OCI-LY7 (cell line): ENCODE data around the gene PRCC. TPM values are rescaled to one million over a fixed set of nuclear protein-coding genes. Genes with fewer than 3 reads are reported as not detected.

Experiments used
- BruUV-seq: library from RNA; stranded (reverse); fragments of 400-500 nt; replicated peaks from 2 replicates; lab custom pipeline; 2021; lab: Mats Ljungman, UMichigan
- CTCF ChIA-PET: fragments of 300-600 bp; sonication (Branson Sonifier 250); formaldehyde crosslinking; loops from one replicate; lab custom pipeline; 2022; ENCODE audit warnings: antibody characterized with exemption; ENCODE audit not compliant: unreplicated experiment; lab: Charles Lee
- POLR2A ChIA-PET: fragments of 300-600 bp; sonication (Branson Sonifier 250); formaldehyde crosslinking; loops from one replicate; lab custom pipeline; 2022; ENCODE audit warnings: antibody characterized with exemption; lab: Charles Lee
- DNase-seq: peaks from one replicate; pipeline ENCODE4 v3.0.0-alpha.2; 2015; ENCODE audit warnings: low spot score
- H2AFZ ChIP-seq: fragments of 200-600 bp; sonication (generic), shearing (Covaris generic); 2 replicates; pipeline ENCODE4 v1.6.1; 2014; ENCODE audit warnings: mild to moderate bottlenecking, antibody characterized with exemption, low read length, moderate library complexity
- H3K27ac ChIP-seq: fragments of 200-600 bp; sonication (generic); 2 replicates; pipeline ENCODE4 v1.5.1; 2014; ENCODE audit warnings: mixed run types, low read depth, mild to moderate bottlenecking, moderate library complexity, low read length, inconsistent platforms; ENCODE audit not compliant: poor library complexity, severe bottlenecking
- H3K36me3 ChIP-seq: fragments of 200-600 bp; sonication (generic); 2 replicates; pipeline ENCODE4 v1.6.1; 2014; ENCODE audit warnings: mild to moderate bottlenecking, antibody characterized with exemption, low read length, moderate library complexity, mixed read lengths; ENCODE audit not compliant: insufficient read depth
- H3K4me1 ChIP-seq: fragments of 200-600 bp; sonication (generic); 2 replicates; pipeline ENCODE4 v1.5.1; 2014; ENCODE audit warnings: mild to moderate bottlenecking, low read length; ENCODE audit not compliant: insufficient read depth, poor library complexity, severe bottlenecking
- H3K4me2 ChIP-seq: fragments of 200-600 bp; sonication (generic); 2 replicates; pipeline ENCODE4 v1.6.1; 2014; ENCODE audit warnings: mild to moderate bottlenecking, low read length
- H3K4me3 ChIP-seq: fragments of 200-600 bp; sonication (generic); 2 replicates; pipeline ENCODE4 v1.5.1; 2014; ENCODE audit warnings: mild to moderate bottlenecking, low read depth, low read length; ENCODE audit not compliant: poor library complexity, severe bottlenecking
- H3K79me2 ChIP-seq: fragments of 200-600 bp; sonication (generic); 2 replicates; pipeline ENCODE4 v1.6.1; 2016; ENCODE audit warnings: low read depth, mild to moderate bottlenecking, low read length, moderate library complexity, mixed read lengths; ENCODE audit not compliant: insufficient read depth
- H3K9me2 ChIP-seq: fragments of 200-600 bp; sonication (generic); 2 replicates; pipeline ENCODE4 v1.6.1; 2016; ENCODE audit warnings: mild to moderate bottlenecking, low read length, mixed read lengths; ENCODE audit not compliant: insufficient read depth
- H3K9me3 ChIP-seq: fragments of 200-600 bp; sonication (generic); 2 replicates; pipeline ENCODE4 v1.6.1; 2014; ENCODE audit warnings: mild to moderate bottlenecking, mixed run types, low read length, mixed read lengths
- H4K20me1 ChIP-seq: fragments of 200-600 bp; sonication (generic); 2 replicates; pipeline ENCODE4 v1.6.1; 2014; ENCODE audit warnings: mild to moderate bottlenecking, antibody characterized with exemption, low read length, moderate library complexity, mixed read lengths; ENCODE audit not compliant: insufficient read depth
- CTCF ChIP-seq: fragments of 200-600 bp; sonication (generic); conservative IDR thresholded peaks from 2 replicates; pipeline ENCODE4 v1.5.1; 2014; ENCODE audit warnings: mild to moderate bottlenecking, antibody characterized with exemption, low read length, moderate library complexity, mixed read lengths
- EZH2phosphoT487 ChIP-seq: fragments of 200-600 bp; sonication (generic); IDR thresholded peaks from 2 replicates; pipeline ENCODE4 v1.6.1; 2018; ENCODE audit warnings: low read depth, borderline replicate concordance, mild to moderate bottlenecking, mixed run types, antibody characterized with exemption, low read length, moderate library complexity, mixed read lengths
- intact Hi-C: fragments of 100-400 bp; cut with micrococcal nuclease; formaldehyde crosslinking; loops from one replicate; pipeline ENCODE4 v1.10.0; 2022; ENCODE audit not compliant: unreplicated experiment
- total RNA-seq, 2 experiments: library from RNA; depleted of rRNA in 1 of 2; stranded (reverse); fragments of >200 nt in 1 of 2; shearing (Covaris generic) in 1 of 2; gene quantifications; 2 replicates each; pipeline ENCODE4 v1.2.3, GENCODE V29; 2014 to 2022

PRCC gene
- total RNA-seq, 2 experiments from 2014 or later = 54.0 to 82.9 TPM

- H3K4me3 ChIP-seq = no peak overlapping the region
- H2AFZ ChIP-seq = no peak overlapping the region
- no peak overlapping the region for H3K27ac ChIP-seq
Measured at GRCh38 chr1:156849151-156849496, 81.8 kb downstream of the PRCC start.

More at GRCh38 chr1:156849151-156849496, 81.8 kb downstream of the PRCC start:
- POLR2A ChIA-PET = interaction anchor here (0.6 kb wide), 1 partner anchor 39 kb away, joined by 6 read pairs; no protein-coding TSS in a partner anchor
- no peaks in the 10 kb centered on the region for H3K9me3 ChIP-seq
- H3K4me2 ChIP-seq = no peak overlapping the region
- DNase-seq = no peak
- intact Hi-C loops = no loop called here
- H3K79me2 ChIP-seq = no peaks in the 10 kb centered on the region
- TF ChIP-seq CTCF (no peak), EZH2phosphoT487 (no peak)
- BruUV-seq = no TSS peak
- CTCF ChIA-PET = no interaction called here
- H3K4me1 ChIP-seq = no peaks in the 10 kb centered on the region
- H3K36me3 ChIP-seq = no peaks in the 10 kb centered on the region
- no peaks in the 10 kb centered on the region for H4K20me1 ChIP-seq
- no peaks in the 10 kb centered on the region for H3K9me2 ChIP-seq

Other genes with a start within 250 kb of the PRCC start
- 22.4 and 26.1 TPM in 2 replicates for gene IQGAP3, start 195.0 kb upstream of the PRCC start, total RNA-seq (2014; rRNA removed; shearing (Covaris generic))
- 28.7 and 37.1 TPM in 2 replicates for gene IQGAP3, start 195.0 kb upstream of the PRCC start, total RNA-seq (2022)
- gene TTC24, start 187.8 kb upstream of the PRCC start, total RNA-seq (2014; rRNA removed; shearing (Covaris generic)) = 2.8 and 3.6 TPM in 2 replicates
- gene TTC24, start 187.8 kb upstream of the PRCC start, total RNA-seq (2022) = 11.9 and 12.4 TPM in 2 replicates
- gene NAXE, start 175.8 kb upstream of the PRCC start, total RNA-seq (2014; rRNA removed; shearing (Covaris generic)) = 71.6 and 81.5 TPM in 2 replicates
- 56.1 and 61.1 TPM in 2 replicates for gene NAXE, start 175.8 kb upstream of the PRCC start, total RNA-seq (2022)
- gene GPATCH4, start 166.1 kb upstream of the PRCC start, total RNA-seq (2014; rRNA removed; shearing (Covaris generic)) = 33.3 and 40.9 TPM in 2 replicates
- gene GPATCH4, start 166.1 kb upstream of the PRCC start, total RNA-seq (2022) = 38.5 and 51.6 TPM in 2 replicates
- gene HAPLN2, start 148.1 kb upstream of the PRCC start, total RNA-seq (2014; rRNA removed; shearing (Covaris generic)) = 0.41 and 0.62 TPM in 2 replicates
- gene HAPLN2, start 148.1 kb upstream of the PRCC start, total RNA-seq (2022) = 1.1 and 1.4 TPM in 2 replicates
- gene BCAN, start 125.4 kb upstream of the PRCC start, total RNA-seq (2014; rRNA removed; shearing (Covaris generic)) = 0.44 TPM in 1 of 2 replicates, not detected in the other
- gene BCAN, start 125.4 kb upstream of the PRCC start, total RNA-seq (2022) = not detected in 2 replicates
- gene NES, start 90.1 kb upstream of the PRCC start, total RNA-seq (2014; rRNA removed; shearing (Covaris generic)) = not detected in 2 replicates
- gene NES, start 90.1 kb upstream of the PRCC start, total RNA-seq (2022) = not detected in 2 replicates
- gene CRABP2, start 62.0 kb upstream of the PRCC start, total RNA-seq (2014; rRNA removed; shearing (Covaris generic)) = 1.4 and 2.8 TPM in 2 replicates
- gene CRABP2, start 62.0 kb upstream of the PRCC start, total RNA-seq (2022) = 1.5 and 2.1 TPM in 2 replicates
- gene METTL25B, start 39.1 kb upstream of the PRCC start, total RNA-seq (2014; rRNA removed; shearing (Covaris generic)) = 24.7 and 28.0 TPM in 2 replicates
- 45.6 and 54.1 TPM in 2 replicates for gene METTL25B, start 39.1 kb upstream of the PRCC start, total RNA-seq (2022)
- 36.5 and 37.9 TPM in 2 replicates for gene ISG20L2, start 38.8 kb upstream of the PRCC start, total RNA-seq (2014; rRNA removed; shearing (Covaris generic))
- 71.3 and 74.1 TPM in 2 replicates for gene ISG20L2, start 38.8 kb upstream of the PRCC start, total RNA-seq (2022)
- 55.3 and 69.0 TPM in 2 replicates for gene MRPL24, start 26.4 kb upstream of the PRCC start, total RNA-seq (2014; rRNA removed; shearing (Covaris generic))
- 49.3 and 56.6 TPM in 2 replicates for gene MRPL24, start 26.4 kb upstream of the PRCC start, total RNA-seq (2022)
- 291 and 346 TPM in 2 replicates for gene HDGF, start 15.9 kb upstream of the PRCC start, total RNA-seq (2014; rRNA removed; shearing (Covaris generic))
- 315 and 329 TPM in 2 replicates for gene HDGF, start 15.9 kb upstream of the PRCC start, total RNA-seq (2022)
- 5.5 and 5.8 TPM in 2 replicates for gene SH2D2A, start 49.3 kb downstream of the PRCC start, total RNA-seq (2014; rRNA removed; shearing (Covaris generic))
- 2.1 and 2.2 TPM in 2 replicates for gene SH2D2A, start 49.3 kb downstream of the PRCC start, total RNA-seq (2022)
- not detected in 2 replicates for gene INSRR, start 91.6 kb downstream of the PRCC start, total RNA-seq (2014; rRNA removed; shearing (Covaris generic))
- not detected in 2 replicates for gene INSRR, start 91.6 kb downstream of the PRCC start, total RNA-seq (2022)
- not detected in 2 replicates for gene NTRK1, start 93.3 kb downstream of the PRCC start, total RNA-seq (2014; rRNA removed; shearing (Covaris generic))
- gene NTRK1, start 93.3 kb downstream of the PRCC start, total RNA-seq (2022) = not detected in 2 replicates
- not detected in 2 replicates for gene PEAR1, start 126.2 kb downstream of the PRCC start, total RNA-seq (2014; rRNA removed; shearing (Covaris generic))
- not detected in 2 replicates for gene PEAR1, start 126.2 kb downstream of the PRCC start, total RNA-seq (2022)
- not detected in 2 replicates for gene LRRC71, start 153.1 kb downstream of the PRCC start, total RNA-seq (2014; rRNA removed; shearing (Covaris generic))
- not detected in 2 replicates for gene LRRC71, start 153.1 kb downstream of the PRCC start, total RNA-seq (2022)